Stomach (tissue), 4 donors: ENCODE data around the gene CDK19.

Source experiments
- CTCF ChIP-seq, 7 experiments: fragments of 450-650 bp in 4 of 7; fragments of 200-600 bp in 3 of 7; sonication (generic) in 3 of 7; IDR thresholded peaks; one replicate each; pipeline ENCODE4 v1.5.1; 2016 to 2019; ENCODE audit warnings: antibody characterized with exemption in 7 of 7, control low read depth in 2 of 7, mild to moderate bottlenecking in 1 of 7
- POLR2A ChIP-seq, 4 donors: fragments of 450-650 bp; IDR thresholded peaks; one replicate each; pipeline ENCODE4 v1.6.1; 2016; ENCODE audit warnings: antibody characterized with exemption in 4 of 4, control low read depth in 2 of 4, mild to moderate bottlenecking in 1 of 4, moderate library complexity in 1 of 4

GRCh38 chr6:110826236-110827129, 11.2 kb upstream of the CDK19 start:
- TF ChIP-seq POLR2A (IDR thresholded peaks at IDR 0.05) (no peak), CTCF (IDR thresholded peaks at IDR 0.05) (no peak)
